ENCODE measurements around the gene ALDH1A2. TPM values are rescaled to one million over a fixed set of nuclear protein-coding genes. Genes with fewer than 3 reads are reported as not detected.

The ALDH1A2 gene
- polyA plus RNA-seq, 1 experiment: 0.68 TPM

DNA sequence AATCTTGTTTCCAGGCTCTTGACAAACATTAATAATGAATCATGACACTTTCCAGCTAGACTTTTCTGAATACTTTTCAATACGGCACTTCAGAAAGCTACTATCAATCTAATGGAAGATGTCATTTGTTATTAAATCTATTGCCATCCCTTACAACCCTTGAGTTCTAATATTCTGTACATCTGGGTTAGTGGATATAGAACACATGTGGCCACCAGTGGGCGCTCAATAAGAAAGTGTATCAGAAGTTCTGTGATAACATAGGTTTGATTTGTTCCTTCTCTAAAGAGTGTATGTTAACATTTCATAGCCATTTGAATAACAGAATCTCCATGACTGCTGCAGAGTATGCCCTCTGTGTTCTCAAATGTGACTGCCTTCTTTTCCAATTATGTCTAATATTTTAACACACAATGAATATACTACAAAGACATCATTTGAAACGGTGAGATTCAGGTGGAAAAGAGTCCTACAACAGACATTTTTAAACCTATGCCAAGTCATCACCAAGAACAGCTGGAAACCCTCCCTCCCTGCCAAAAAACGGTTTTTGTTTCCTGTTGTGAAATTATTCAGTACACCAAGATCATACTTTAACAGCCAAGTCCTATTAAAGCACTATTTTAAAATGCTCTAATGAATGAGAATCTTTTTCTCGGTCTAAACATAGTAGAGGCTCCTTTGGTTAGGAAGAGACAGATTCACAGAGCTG lies 22.2 kb downstream of the ALDH1A2 start:
- peak; percentile 4 for DNase-seq (ENCODE audit: low read depth, low spot score)
- TF ChIP-seq, protein P1, sequence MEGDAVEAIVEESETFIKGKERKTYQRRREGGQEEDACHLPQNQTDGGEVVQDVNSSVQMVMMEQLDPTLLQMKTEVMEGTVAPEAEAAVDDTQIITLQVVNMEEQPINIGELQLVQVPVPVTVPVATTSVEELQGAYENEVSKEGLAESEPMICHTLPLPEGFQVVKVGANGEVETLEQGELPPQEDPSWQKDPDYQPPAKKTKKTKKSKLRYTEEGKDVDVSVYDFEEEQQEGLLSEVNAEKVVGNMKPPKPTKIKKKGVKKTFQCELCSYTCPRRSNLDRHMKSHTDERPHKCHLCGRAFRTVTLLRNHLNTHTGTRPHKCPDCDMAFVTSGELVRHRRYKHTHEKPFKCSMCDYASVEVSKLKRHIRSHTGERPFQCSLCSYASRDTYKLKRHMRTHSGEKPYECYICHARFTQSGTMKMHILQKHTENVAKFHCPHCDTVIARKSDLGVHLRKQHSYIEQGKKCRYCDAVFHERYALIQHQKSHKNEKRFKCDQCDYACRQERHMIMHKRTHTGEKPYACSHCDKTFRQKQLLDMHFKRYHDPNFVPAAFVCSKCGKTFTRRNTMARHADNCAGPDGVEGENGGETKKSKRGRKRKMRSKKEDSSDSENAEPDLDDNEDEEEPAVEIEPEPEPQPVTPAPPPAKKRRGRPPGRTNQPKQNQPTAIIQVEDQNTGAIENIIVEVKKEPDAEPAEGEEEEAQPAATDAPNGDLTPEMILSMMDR (IDR thresholded peaks at IDR 0.05; ENCODE audit: low read depth, low read length): peak; percentile 82
- Histone ChIP-seq H3K27me3 (ENCODE audit: control insufficient read depth, insufficient read depth, low read length) (peaks cover 3% of the 10 kb centered on the region), H3K9me3 (ENCODE audit: control insufficient read depth, insufficient read depth, low read length) (no peaks in the 10 kb centered on the region), H3K4me3 (ENCODE audit: low read depth, low read length) (no peak overlapping the region), H3K27ac (ENCODE audit: low read depth, low read length) (no peak overlapping the region)
- ChIA-PET POLR2A (no interaction called here), CTCF (interaction anchor here (0.6 to 3.6 kb wide), 12 partner anchors 8 to 479 kb away, joined by 3 to 31 read pairs (median 4); partner anchors contain the start of gene ALDH1A2)

DNA sequence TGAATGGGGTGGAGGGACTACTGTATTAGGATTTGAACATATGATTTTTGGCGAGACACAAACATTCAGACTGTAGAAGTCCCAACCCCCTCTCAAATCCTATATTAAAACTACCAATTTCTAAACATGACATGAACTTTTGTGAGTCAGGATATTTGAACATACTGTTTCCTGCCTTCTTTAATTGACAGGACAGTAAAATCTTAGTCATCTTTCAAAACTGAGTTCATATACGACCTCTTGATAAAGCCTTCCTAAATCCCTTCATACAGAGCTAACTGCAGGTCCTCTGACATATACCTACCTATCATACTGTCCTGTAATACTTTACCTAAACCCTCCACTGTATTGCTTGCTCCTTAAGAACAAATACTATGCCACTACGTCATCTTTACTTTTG lies 23.5 kb downstream of the ALDH1A2 start:
- Histone ChIP-seq H3K4me3 (ENCODE audit: low read depth, low read length) (no peak overlapping the region), H3K27me3 (ENCODE audit: control insufficient read depth, insufficient read depth, low read length) (peaks cover 3% of the 10 kb centered on the region), H3K27ac (ENCODE audit: low read depth, low read length) (no peak overlapping the region), H3K9me3 (ENCODE audit: control insufficient read depth, insufficient read depth, low read length) (no peaks in the 10 kb centered on the region)
- CTCF ChIA-PET: interaction anchor here (0.8 to 3.6 kb wide), 6 partner anchors 10 to 477 kb away, joined by 3 to 31 read pairs (median 8); partner anchors contain the start of gene ALDH1A2
- POLR2A ChIA-PET: no interaction called here
- TF ChIP-seq, protein P1 (IDR thresholded peaks at IDR 0.05; ENCODE audit: low read depth, low read length): no peak
- no peak for DNase-seq (ENCODE audit: low read depth, low spot score)

DNA sequence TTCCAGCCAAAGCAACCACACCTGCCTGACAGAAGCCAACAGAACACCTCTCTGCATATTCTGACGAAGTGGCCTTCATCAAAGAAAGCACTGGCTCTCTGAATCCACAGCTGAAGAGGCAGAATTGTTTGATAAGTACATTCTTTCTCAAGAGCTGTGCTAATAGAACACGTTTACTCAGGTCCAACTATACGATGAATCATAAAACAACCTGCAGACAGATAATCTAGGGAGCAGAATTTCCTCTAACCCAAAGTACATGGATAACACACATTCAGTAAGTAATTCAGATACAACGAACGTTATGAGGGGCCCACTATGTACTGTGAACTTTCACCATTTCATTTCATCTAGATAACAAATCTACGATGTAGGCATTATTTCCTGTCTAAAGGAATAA lies 25.4 kb downstream of the ALDH1A2 start:
- POLR2A ChIA-PET: no interaction called here

DNA sequence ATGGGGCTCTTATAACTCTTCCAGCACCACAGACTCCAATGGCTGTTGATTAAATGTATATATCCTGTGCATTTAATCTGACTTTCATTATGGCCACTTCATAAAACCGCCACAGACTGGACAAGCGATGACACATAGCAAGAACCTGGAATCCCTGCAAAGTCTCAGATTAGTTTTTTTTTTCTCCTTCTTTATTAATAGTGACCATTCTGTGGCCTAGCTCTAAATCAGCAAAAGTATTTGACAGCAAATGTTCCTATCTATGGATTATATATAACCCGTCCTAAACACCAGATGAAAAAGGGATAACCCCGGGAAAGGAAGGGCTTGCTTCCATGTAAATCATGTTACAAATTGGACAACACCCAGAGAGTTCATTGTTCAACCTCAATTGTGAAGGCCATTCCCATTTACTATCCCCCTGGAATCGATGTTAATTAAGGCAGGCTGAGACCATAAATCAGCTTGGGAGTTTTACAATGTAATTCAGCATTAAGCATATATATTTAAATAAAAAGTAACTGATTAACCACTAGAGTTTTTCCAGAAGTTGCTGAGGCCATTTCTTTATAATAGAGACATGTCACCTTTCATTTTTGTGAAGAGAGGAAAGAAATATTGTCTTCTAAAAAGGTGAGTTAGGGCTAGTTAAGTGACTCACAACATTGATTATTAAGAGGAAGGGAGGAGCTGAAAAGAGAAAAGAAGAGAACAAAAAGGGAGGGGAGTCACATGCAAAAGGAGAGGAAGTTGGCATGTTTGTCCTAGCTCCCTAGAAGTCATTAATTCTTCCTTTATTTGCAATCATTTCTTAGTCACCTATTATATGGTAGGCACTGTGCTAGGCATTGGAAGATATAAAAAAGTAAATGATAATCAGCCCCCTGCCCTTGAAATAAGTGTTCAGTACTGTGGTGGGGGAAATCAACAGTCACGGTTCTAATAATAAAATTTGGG lies 26.2 kb downstream of the ALDH1A2 start:
- H3K4me3 ChIP-seq (ENCODE audit: low read depth, low read length): no peak overlapping the region
- peaks cover 3% of the 10 kb centered on the region for H3K27me3 ChIP-seq (ENCODE audit: control insufficient read depth, insufficient read depth, low read length)
- POLR2A ChIA-PET: no interaction called here
- H3K9me3 ChIP-seq (ENCODE audit: control insufficient read depth, insufficient read depth, low read length): no peaks in the 10 kb centered on the region
- TF ChIP-seq, protein P1 (IDR thresholded peaks at IDR 0.05; ENCODE audit: low read depth, low read length): no peak
- H3K27ac ChIP-seq (ENCODE audit: low read depth, low read length): no peak overlapping the region
- DNase-seq (ENCODE audit: low read depth, low spot score): no peak
- CTCF ChIA-PET: interaction anchor here (1.2 to 1.4 kb wide), 2 partner anchors 27 to 31 kb away, joined by 3 to 4 read pairs; no protein-coding TSS in a partner anchor

More for the DNA sequence above, 25.4 kb downstream of the ALDH1A2 start:
- CTCF ChIA-PET: no interaction called here
- H3K4me3 ChIP-seq (ENCODE audit: low read depth, low read length): no peak overlapping the region
- TF ChIP-seq, protein P1 (IDR thresholded peaks at IDR 0.05; ENCODE audit: low read depth, low read length): no peak
- no peaks in the 10 kb centered on the region for H3K9me3 ChIP-seq (ENCODE audit: control insufficient read depth, insufficient read depth, low read length)
- H3K27me3 ChIP-seq (ENCODE audit: control insufficient read depth, insufficient read depth, low read length): peaks cover 3% of the 10 kb centered on the region
- no peak overlapping the region for H3K27ac ChIP-seq (ENCODE audit: low read depth, low read length)
- no peak for DNase-seq (ENCODE audit: low read depth, low spot score)
